Measurements from ENCODE around the gene MATCAP1. TPM values are rescaled to one million over a fixed set of nuclear protein-coding genes. Genes with fewer than 3 reads are reported as not detected.

The MATCAP1 gene
- total RNA-seq, 2 experiments from 2014 or later = 9.7 to 10.6 TPM

GRCh38 chr16:67177743-67178699, 5.7 kb downstream of the MATCAP1 start:
- Mint-ChIP-seq H3K4me1 (ENCODE audit: low read depth) (peaks cover 27% of the 10 kb centered on the region), H3K9me3 (no peaks in the 10 kb centered on the region), H3K36me3 (ENCODE audit: low read depth) (no peaks in the 10 kb centered on the region), H3K4me3 (peak overlapping the region; percentile 55), H3K27ac (no peak overlapping the region), H3K27me3 (peaks cover 44% of the 10 kb centered on the region)
- H3K27me3 ChIP-seq (ENCODE audit: control insufficient read depth in 1 of 2, insufficient read depth in 2 of 2, low read length in 2 of 2) = peaks cover 5 to 26% of the 10 kb centered on the region in 2 experiments
- POLR2A ChIA-PET = interaction anchor here (5.7 kb wide), 1 partner anchor 19 kb away, joined by 44 read pairs; the partner anchor contains the start of genes FBXL8 and TRADD
- DNase-seq (peak in 13 of 14 experiments; percentile 29 to 89 (median 57)), ATAC-seq (ENCODE audit: poor library complexity) (peak; percentile 80)
- no peaks in the 10 kb centered on the region for H3K9me3 ChIP-seq (ENCODE audit: control insufficient read depth in 1 of 2, insufficient read depth in 1 of 2, low read length in 2 of 2)
- peaks cover 43% of the 10 kb centered on the region for H3K4me1 ChIP-seq (ENCODE audit: insufficient read depth, low read length)
- CTCF ChIA-PET = interaction anchor here (4.2 kb wide), 1 partner anchor 23 kb away, joined by 17 read pairs; no protein-coding TSS in a partner anchor
- H3K4me3 ChIP-seq (ENCODE audit: low read length) = peak overlapping the region; percentile 37
- H3K36me3 ChIP-seq (ENCODE audit: insufficient read depth, low read length) = no peaks in the 10 kb centered on the region
- no peak overlapping the region for H3K27ac ChIP-seq (ENCODE audit: low read depth in 1 of 2, low read length in 2 of 2)
- no peak for TF ChIP-seq CTCF (IDR thresholded peaks at IDR 0.05)
- intact Hi-C loops (cut with DNase I, micrococcal nuclease) = no loop called here

GRCh38 chr16:67176662-67177061, 7.1 kb downstream of the MATCAP1 start:
- intact Hi-C loops (cut with DNase I, micrococcal nuclease) = no loop called here
- ChIA-PET POLR2A (interaction anchor here (5.7 kb wide), 1 partner anchor 17 kb away, joined by 44 read pairs; the partner anchor contains the start of genes FBXL8 and TRADD), CTCF (interaction anchor here (1.1 to 4.2 kb wide), 3 partner anchors 9 to 21 kb away, joined by 7 to 17 read pairs (median 15); partner anchors contain the start of genes FBXL8 and TRADD)
- H3K27ac Mint-ChIP-seq = no peak overlapping the region
- DNase-seq = no peak
- Histone ChIP-seq H3K27ac (ENCODE audit: low read depth in 1 of 2, low read length in 2 of 2) (no peak overlapping the region), H3K9me3 (ENCODE audit: control insufficient read depth in 1 of 2, insufficient read depth in 1 of 2, low read length in 2 of 2) (no peaks in the 10 kb centered on the region), H3K36me3 (ENCODE audit: insufficient read depth, low read length) (no peaks in the 10 kb centered on the region), H3K4me3 (ENCODE audit: low read length) (no peak overlapping the region), H3K27me3 (ENCODE audit: control insufficient read depth in 1 of 2, insufficient read depth in 2 of 2, low read length in 2 of 2) (peaks cover 11 to 28% of the 10 kb centered on the region in 2 experiments), H3K4me1 (ENCODE audit: insufficient read depth, low read length) (peaks cover 42% of the 10 kb centered on the region)
- no peaks in the 10 kb centered on the region for H3K9me3 Mint-ChIP-seq
- no peaks in the 10 kb centered on the region for H3K36me3 Mint-ChIP-seq (ENCODE audit: low read depth)
- H3K4me1 Mint-ChIP-seq (ENCODE audit: low read depth) = peaks cover 32% of the 10 kb centered on the region
- TF ChIP-seq CTCF (IDR thresholded peaks at IDR 0.05) = no peak
- peaks cover 58% of the 10 kb centered on the region for H3K27me3 Mint-ChIP-seq
- no peak for ATAC-seq (ENCODE audit: poor library complexity)
- H3K4me3 Mint-ChIP-seq = peak overlapping the region; percentile 17

- peaks cover 47% of the 10 kb centered on the region for H3K4me1 Mint-ChIP-seq (ENCODE audit: low read depth)
These were observed 9.0 kb downstream of the MATCAP1 start for GRCh38 chr16:67174706-67175231.

More at GRCh38 chr16:67174706-67175231, 9.0 kb downstream of the MATCAP1 start:
- H3K9me3 ChIP-seq (ENCODE audit: control insufficient read depth in 1 of 2, insufficient read depth in 1 of 2, low read length in 2 of 2) = no peaks in the 10 kb centered on the region
- H3K4me3 Mint-ChIP-seq = no peak overlapping the region
- no peak for ATAC-seq (ENCODE audit: poor library complexity)
- no peak overlapping the region for H3K27ac Mint-ChIP-seq
- no peak for TF ChIP-seq CTCF (IDR thresholded peaks at IDR 0.05)
- H3K4me1 ChIP-seq (ENCODE audit: insufficient read depth, low read length) = peaks cover 54% of the 10 kb centered on the region
- no peaks in the 10 kb centered on the region for H3K36me3 ChIP-seq (ENCODE audit: insufficient read depth, low read length)
- H3K36me3 Mint-ChIP-seq (ENCODE audit: low read depth) = no peaks in the 10 kb centered on the region
- ChIA-PET POLR2A (interaction anchor here (1.1 to 5.7 kb wide), 3 partner anchors 12 to 161 kb away, joined by 3 to 44 read pairs (median 16); partner anchors contain the start of genes FBXL8 and TRADD), CTCF (interaction anchor here (1.0 to 4.2 kb wide), 3 partner anchors 10 to 19 kb away, joined by 4 to 17 read pairs (median 15); partner anchors contain the start of genes FBXL8 and TRADD)
- H3K27me3 ChIP-seq (ENCODE audit: control insufficient read depth in 1 of 2, insufficient read depth in 2 of 2, low read length in 2 of 2) = peaks cover 27 to 41% of the 10 kb centered on the region in 2 experiments
- peaks cover 74% of the 10 kb centered on the region for H3K27me3 Mint-ChIP-seq
- H3K9me3 Mint-ChIP-seq = no peaks in the 10 kb centered on the region
- no peak overlapping the region for H3K27ac ChIP-seq (ENCODE audit: low read depth in 1 of 2, low read length in 2 of 2)
- H3K4me3 ChIP-seq (ENCODE audit: low read length) = peak overlapping the region; percentile 53
- no peak for DNase-seq
- intact Hi-C loops (cut with DNase I, micrococcal nuclease) = no loop called here

Measured in CD4-positive, alpha-beta T cell (primary cell).